CD14-positive monocyte (primary cell): ENCODE measurements around the gene LAMA4. TPM values are rescaled to one million over a fixed set of nuclear protein-coding genes. Genes with fewer than 3 reads are reported as not detected.

Source experiments
- DNase-seq, 3 donors: peaks; one replicate each; pipeline ENCODE4 v3.0.0-alpha.2; 2011 to 2022
- H2AFZ ChIP-seq: 2 replicates; pipeline ENCODE4 v1.6.0; 2012; ENCODE audit warnings: mild to moderate bottlenecking, low read depth, low read length, inconsistent platforms; ENCODE audit not compliant: insufficient read depth, poor library complexity, severe bottlenecking
- H3K27ac ChIP-seq, 2 donors: 1 replicate in 1 of 2; 2 replicates in 1 of 2; pipeline ENCODE4 v1.5.1; 2012 to 2013; ENCODE audit warnings: low read length in 2 of 2, control low read depth in 1 of 2, inconsistent platforms in 1 of 2, low read depth in 1 of 2, mild to moderate bottlenecking in 1 of 2
- H3K27me3 ChIP-seq, 2 donors: one replicate each; pipeline versions ENCODE4 v1.6.0 to v1.6.1; 2011 to 2013; ENCODE audit warnings: low read length in 2 of 2; ENCODE audit not compliant: control insufficient read depth in 2 of 2, insufficient read depth in 2 of 2
- H3K36me3 ChIP-seq, 2 donors: replicated peaks in 1 of 2; 1 replicate in 1 of 2; 2 replicates in 1 of 2; pipeline versions ENCODE4 v1.5.1 to v1.6.1; 2012 to 2013; ENCODE audit warnings: low read length in 2 of 2, control low read depth in 1 of 2, inconsistent platforms in 1 of 2, mild to moderate bottlenecking in 1 of 2; ENCODE audit not compliant: insufficient read depth in 2 of 2, control insufficient read depth in 1 of 2
- H3K4me1 ChIP-seq, 2 donors: 1 replicate in 1 of 2; 2 replicates in 1 of 2; pipeline versions ENCODE4 v1.5.1 to v1.6.1; 2012 to 2013; ENCODE audit warnings: low read length in 2 of 2, control low read depth in 1 of 2, inconsistent platforms in 1 of 2, mild to moderate bottlenecking in 1 of 2, moderate library complexity in 1 of 2; ENCODE audit not compliant: insufficient read depth in 2 of 2, control insufficient read depth in 1 of 2
- H3K4me2 ChIP-seq: replicated peaks from 2 replicates; pipeline ENCODE3; 2012; ENCODE audit warnings: low read length, moderate library complexity, mild to moderate bottlenecking; ENCODE audit not compliant: poor library complexity, severe bottlenecking; ENCODE audit errors: extremely low read depth
- H3K4me3 ChIP-seq, 3 experiments: fragments of 200-600 bp in 1 of 3; sonication (generic) in 1 of 3; replicated peaks in 1 of 3; 1 replicate in 2 of 3; 2 replicates in 1 of 3; pipeline ENCODE4 v1.5.1; 2011 to 2013; ENCODE audit warnings: low read length in 3 of 3, mild to moderate bottlenecking in 3 of 3, control low read depth in 2 of 3, low read depth in 2 of 3, inconsistent platforms in 1 of 3, moderate library complexity in 1 of 3
- H3K79me2 ChIP-seq: 2 replicates; pipeline ENCODE4 v1.6.0; 2012; ENCODE audit warnings: mild to moderate bottlenecking, control low read depth, inconsistent platforms, low read length, moderate library complexity; ENCODE audit not compliant: insufficient read depth
- H3K9ac ChIP-seq: 2 replicates; pipeline ENCODE4 v1.6.0; 2017; ENCODE audit warnings: low read length, mild to moderate bottlenecking; ENCODE audit not compliant: insufficient read depth, poor library complexity, severe bottlenecking
- H3K9me3 ChIP-seq, 2 donors: replicated peaks in 1 of 2; 1 replicate in 1 of 2; 2 replicates in 1 of 2; pipeline versions ENCODE4 v1.5.1 to v1.6.1; 2012 to 2013; ENCODE audit warnings: low read length in 2 of 2, control low read depth in 1 of 2; ENCODE audit not compliant: control insufficient read depth in 1 of 2, insufficient read depth in 1 of 2
- H4K20me1 ChIP-seq: 2 replicates; pipeline ENCODE4 v1.6.0; 2012; ENCODE audit warnings: mild to moderate bottlenecking, low read length, control low read depth, moderate library complexity; ENCODE audit not compliant: insufficient read depth
- H3K27ac Mint-ChIP-seq, 7 donors: one replicate each; pipeline ENCODE4 v1.8.0; 2020; ENCODE audit warnings: mild to moderate bottlenecking in 7 of 7, mixed read lengths in 7 of 7, moderate library complexity in 6 of 7, inconsistent platforms in 2 of 7
- H3K27me3 Mint-ChIP-seq, 3 donors: one replicate each; pipeline ENCODE4 v1.8.0; 2021 to 2022; ENCODE audit warnings: low read depth in 3 of 3, mild to moderate bottlenecking in 3 of 3, mixed read lengths in 3 of 3, moderate library complexity in 3 of 3, inconsistent platforms in 1 of 3
- H3K36me3 Mint-ChIP-seq, 2 donors: one replicate each; pipeline ENCODE4 v1.8.0; 2020; ENCODE audit warnings: mixed read lengths in 2 of 2, inconsistent platforms in 1 of 2, mild to moderate bottlenecking in 1 of 2
- H3K4me1 Mint-ChIP-seq: one replicate; pipeline ENCODE4 v1.8.0; 2020; ENCODE audit warnings: mild to moderate bottlenecking, mixed read lengths
- H3K4me3 Mint-ChIP-seq, 2 donors: one replicate each; pipeline ENCODE4 v1.8.0; 2020; ENCODE audit warnings: mild to moderate bottlenecking in 2 of 2, mixed read lengths in 2 of 2, moderate library complexity in 1 of 2
- H3K9me3 Mint-ChIP-seq, 7 donors: one replicate each; pipeline ENCODE4 v1.8.0; 2020 to 2022; ENCODE audit warnings: mixed read lengths in 7 of 7, mild to moderate bottlenecking in 6 of 7, moderate library complexity in 6 of 7, inconsistent platforms in 2 of 7
- CTCF ChIP-seq: fragments of 200-600 bp; IDR thresholded peaks from one replicate; pipeline ENCODE4 v1.8.0; 2022; ENCODE audit warnings: antibody characterized with exemption, mild to moderate bottlenecking
- WGBS: methylation state at CpG from one replicate; pipeline ENCODE4 v1.1.5; 2013; ENCODE audit warnings: missing lambda C conversion rate; ENCODE audit not compliant: insufficient coverage; 5-methylcytosine and 5-hydroxymethylcytosine counted together
- intact Hi-C, 2 donors: fragments of 100-400 bp; cut with micrococcal nuclease; formaldehyde crosslinking; loops; one replicate each; pipeline versions ENCODE4 v1.15.0 to v1.15.1; 2023
- polyA plus RNA-seq, 3 donors: library from polyadenylated mRNA; depleted of rRNA in 1 of 3; unstranded in 2 of 3; stranded (reverse) in 1 of 3; fragments of 300-500 nt in 2 of 3; fragments of >200 nt in 1 of 3; fragmentation: Illumina TruSeq in 2 of 3; gene quantifications; 1 replicate in 2 of 3; 2 replicates in 1 of 3; pipeline ENCODE4 v1.2.3, GENCODE V29; 2012 to 2021

Gene LAMA4
- polyA plus RNA-seq, 3 donors = not detected

GRCh38 chr6:112199001-112199403, 55.4 kb downstream of the LAMA4 start:
- peaks cover 2 to 6% (median 2%) of the 10 kb centered on the region in 3 donors for H3K27me3 Mint-ChIP-seq
- H3K79me2 ChIP-seq = no peaks in the 10 kb centered on the region
- 88% methylated on average over 3 of the region's 3 CpGs for WGBS

GRCh38 chr6:112198582-112198981, 55.8 kb downstream of the LAMA4 start:
- no peaks in the 10 kb centered on the region for H3K36me3 Mint-ChIP-seq
- H2AFZ ChIP-seq = no peak overlapping the region
- no peak for DNase-seq
- H3K36me3 ChIP-seq = no peaks in the 10 kb centered on the region
- no peak overlapping the region for H3K4me3 ChIP-seq
- H3K27ac ChIP-seq = no peak overlapping the region
- H3K4me2 ChIP-seq = no peak overlapping the region
- peaks cover 0 to 4% of the 10 kb centered on the region in 2 donors for H3K9me3 ChIP-seq
- H3K79me2 ChIP-seq = no peaks in the 10 kb centered on the region
- no peaks in the 10 kb centered on the region for H3K4me1 Mint-ChIP-seq
- TF ChIP-seq CTCF = no peak
- H3K9ac ChIP-seq = no peak overlapping the region
- H3K4me3 Mint-ChIP-seq = no peak overlapping the region
- no peaks in the 10 kb centered on the region for H3K27me3 ChIP-seq
- no peak overlapping the region for H3K27ac Mint-ChIP-seq
- H3K27me3 Mint-ChIP-seq = peaks cover 2 to 6% (median 2%) of the 10 kb centered on the region in 3 donors
- H3K4me1 ChIP-seq = no peaks in the 10 kb centered on the region
- WGBS = 90% methylated on average over 4 of the region's 4 CpGs
- peaks cover 0 to 5% (median 2%) of the 10 kb centered on the region in 7 donors for H3K9me3 Mint-ChIP-seq
- no peaks in the 10 kb centered on the region for H4K20me1 ChIP-seq
- intact Hi-C loops = no loop called here

More at GRCh38 chr6:112199001-112199403, 55.4 kb downstream of the LAMA4 start:
- no peaks in the 10 kb centered on the region for H4K20me1 ChIP-seq
- intact Hi-C loops = no loop called here
- peaks cover 0 to 5% (median 2%) of the 10 kb centered on the region in 7 donors for H3K9me3 Mint-ChIP-seq
- no peaks in the 10 kb centered on the region for H3K36me3 ChIP-seq
- no peaks in the 10 kb centered on the region for H3K36me3 Mint-ChIP-seq
- no peak overlapping the region for H3K27ac Mint-ChIP-seq
- H3K4me1 Mint-ChIP-seq = no peaks in the 10 kb centered on the region
- H2AFZ ChIP-seq = no peak overlapping the region
- H3K9ac ChIP-seq = no peak overlapping the region
- no peak for DNase-seq
- no peak overlapping the region for H3K4me3 Mint-ChIP-seq
- H3K9me3 ChIP-seq = peaks cover 0 to 4% of the 10 kb centered on the region in 2 donors
- TF ChIP-seq CTCF = no peak
- H3K27me3 ChIP-seq = no peaks in the 10 kb centered on the region
- no peaks in the 10 kb centered on the region for H3K4me1 ChIP-seq
- no peak overlapping the region for H3K4me2 ChIP-seq
- H3K27ac ChIP-seq = no peak overlapping the region
- no peak overlapping the region for H3K4me3 ChIP-seq
